Tibial artery (tissue), 4 donors: ENCODE measurements around the gene IMMP2L.

Experiments used
- DNase-seq, 2 donors: peaks; one replicate each; pipeline ENCODE4 v3.0.0-alpha.2; 2019
- H3K27ac ChIP-seq, 2 donors: fragments of 200-600 bp; sonication (generic) in 1 of 2; 1 replicate in 1 of 2; 2 replicates in 1 of 2; pipeline ENCODE4 v1.5.1; 2018 to 2019; ENCODE audit warnings: mild to moderate bottlenecking in 1 of 2
- H3K27me3 ChIP-seq, 2 donors: fragments of 200-600 bp; sonication (generic) in 1 of 2; one replicate each; pipeline versions ENCODE4 v1.5.1 to v1.6.0; 2016 to 2019
- H3K36me3 ChIP-seq, 3 donors: fragments of 200-600 bp; sonication (generic) in 2 of 3; one replicate each; pipeline ENCODE4 v1.5.1; 2016 to 2019; ENCODE audit warnings: mild to moderate bottlenecking in 2 of 3
- H3K4me1 ChIP-seq, 4 donors: fragments of 200-600 bp; sonication (generic) in 2 of 4; 1 replicate in 3 of 4; 2 replicates in 1 of 4; pipeline ENCODE4 v1.5.1; 2016 to 2019
- H3K4me3 ChIP-seq, 2 donors: fragments of 200-600 bp; sonication (generic) in 1 of 2; 1 replicate in 1 of 2; 2 replicates in 1 of 2; pipeline ENCODE4 v1.5.1; 2018 to 2019; ENCODE audit warnings: mild to moderate bottlenecking in 2 of 2
- H3K9me3 ChIP-seq, 3 donors: fragments of 200-600 bp; sonication (generic) in 1 of 3; one replicate each; pipeline ENCODE4 v1.5.1; 2016 to 2019
- intact Hi-C: fragments of 100-400 bp; cut with DNase I; formaldehyde crosslinking; loops from one replicate; pipeline ENCODE4 v1.15.0; 2023; ENCODE audit warnings: low total_unique reads
- TF ChIP-seq, protein P1 (sequence below), 2 experiments: fragments of 200-600 bp in 1 of 2; fragments of 450-650 bp in 1 of 2; IDR thresholded peaks; one replicate each; pipeline ENCODE4 v1.5.1; 2017 to 2019; ENCODE audit warnings: antibody characterized with exemption in 2 of 2, mild to moderate bottlenecking in 1 of 2, moderate library complexity in 1 of 2

Gene IMMP2L

DNA sequence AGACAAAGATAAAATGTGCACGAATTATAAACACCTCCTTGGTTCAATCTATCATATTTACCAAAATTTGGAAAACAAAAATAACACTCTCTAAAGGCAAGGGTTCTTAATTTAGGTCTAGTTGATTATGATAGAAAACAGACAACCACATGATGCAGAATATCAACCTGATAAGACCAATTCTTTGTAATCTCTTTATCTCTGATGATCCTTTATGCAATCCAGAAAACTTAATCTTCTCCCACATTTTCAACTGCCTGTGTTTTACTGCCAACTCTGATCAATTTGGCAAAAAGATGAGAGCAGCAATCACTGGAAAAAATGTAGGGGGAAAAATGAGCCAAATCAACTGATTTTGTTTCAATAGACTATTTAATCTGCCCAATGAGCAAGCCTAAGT lies 322.9 kb downstream of the IMMP2L start:
- TF ChIP-seq, protein P1, sequence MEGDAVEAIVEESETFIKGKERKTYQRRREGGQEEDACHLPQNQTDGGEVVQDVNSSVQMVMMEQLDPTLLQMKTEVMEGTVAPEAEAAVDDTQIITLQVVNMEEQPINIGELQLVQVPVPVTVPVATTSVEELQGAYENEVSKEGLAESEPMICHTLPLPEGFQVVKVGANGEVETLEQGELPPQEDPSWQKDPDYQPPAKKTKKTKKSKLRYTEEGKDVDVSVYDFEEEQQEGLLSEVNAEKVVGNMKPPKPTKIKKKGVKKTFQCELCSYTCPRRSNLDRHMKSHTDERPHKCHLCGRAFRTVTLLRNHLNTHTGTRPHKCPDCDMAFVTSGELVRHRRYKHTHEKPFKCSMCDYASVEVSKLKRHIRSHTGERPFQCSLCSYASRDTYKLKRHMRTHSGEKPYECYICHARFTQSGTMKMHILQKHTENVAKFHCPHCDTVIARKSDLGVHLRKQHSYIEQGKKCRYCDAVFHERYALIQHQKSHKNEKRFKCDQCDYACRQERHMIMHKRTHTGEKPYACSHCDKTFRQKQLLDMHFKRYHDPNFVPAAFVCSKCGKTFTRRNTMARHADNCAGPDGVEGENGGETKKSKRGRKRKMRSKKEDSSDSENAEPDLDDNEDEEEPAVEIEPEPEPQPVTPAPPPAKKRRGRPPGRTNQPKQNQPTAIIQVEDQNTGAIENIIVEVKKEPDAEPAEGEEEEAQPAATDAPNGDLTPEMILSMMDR (IDR thresholded peaks at IDR 0.05) = no peak
- Histone ChIP-seq H3K27ac (no peak overlapping the region), H3K36me3 (no peaks in the 10 kb centered on the region), H3K4me3 (no peak overlapping the region), H3K4me1 (peaks cover 0 to 11% (median 4%) of the 10 kb centered on the region in 4 donors), H3K9me3 (no peaks in the 10 kb centered on the region), H3K27me3 (no peaks in the 10 kb centered on the region)
- intact Hi-C loops = no loop called here
- no peak for DNase-seq

DNA sequence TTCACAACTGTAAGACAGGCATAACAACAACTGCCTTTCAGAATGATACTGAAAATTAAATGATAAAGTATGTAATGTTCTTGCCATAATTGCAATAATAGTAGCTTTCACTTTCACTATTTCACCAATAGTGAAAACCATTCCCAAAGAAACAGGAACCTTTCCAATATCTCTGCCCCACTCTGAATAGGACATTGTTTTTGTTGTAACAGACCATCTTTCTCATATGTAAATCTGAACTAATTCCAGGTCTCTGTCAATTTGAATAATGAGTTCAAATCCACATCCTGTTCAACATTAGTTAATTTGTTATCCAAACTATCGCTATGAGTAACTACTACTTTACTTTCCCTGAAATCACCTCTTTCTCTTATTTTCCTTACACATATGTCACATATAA lies 323.4 kb downstream of the IMMP2L start:
- DNase-seq = no peak
- Histone ChIP-seq H3K9me3 (no peaks in the 10 kb centered on the region), H3K27me3 (no peaks in the 10 kb centered on the region), H3K4me1 (peaks cover 0 to 11% (median 4%) of the 10 kb centered on the region in 4 donors), H3K36me3 (no peaks in the 10 kb centered on the region), H3K27ac (no peak overlapping the region), H3K4me3 (no peak overlapping the region)
- intact Hi-C loops = no loop called here
- TF ChIP-seq, protein P1 (IDR thresholded peaks at IDR 0.05) = no peak

DNA sequence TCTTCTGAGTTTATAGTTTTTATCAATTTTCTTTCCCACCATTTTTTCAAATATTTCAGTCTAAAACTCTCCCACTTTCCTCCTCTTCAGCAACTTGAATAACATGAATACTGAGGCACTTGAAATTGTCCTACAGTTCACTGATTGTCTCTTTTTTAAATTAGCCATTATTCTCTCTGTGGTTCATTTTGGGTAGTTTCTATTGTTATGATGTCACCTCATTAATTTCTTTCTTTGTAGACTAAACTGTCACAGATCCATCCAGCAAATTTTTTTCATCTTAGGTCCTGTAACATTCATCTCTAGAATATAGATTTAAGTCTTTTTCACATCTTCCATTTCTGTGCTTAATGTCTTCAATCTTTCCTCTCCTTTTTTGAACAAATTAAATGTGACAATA lies 326.6 kb downstream of the IMMP2L start:
- peaks cover 0 to 11% (median 4%) of the 10 kb centered on the region in 4 donors for H3K4me1 ChIP-seq
- H3K4me3 ChIP-seq = no peak overlapping the region
- no peaks in the 10 kb centered on the region for H3K9me3 ChIP-seq
- DNase-seq = no peak
- intact Hi-C loops = no loop called here
- H3K36me3 ChIP-seq = no peaks in the 10 kb centered on the region
- TF ChIP-seq, protein P1 (IDR thresholded peaks at IDR 0.05) = no peak
- H3K27ac ChIP-seq = no peak overlapping the region
- H3K27me3 ChIP-seq = no peaks in the 10 kb centered on the region

DNA sequence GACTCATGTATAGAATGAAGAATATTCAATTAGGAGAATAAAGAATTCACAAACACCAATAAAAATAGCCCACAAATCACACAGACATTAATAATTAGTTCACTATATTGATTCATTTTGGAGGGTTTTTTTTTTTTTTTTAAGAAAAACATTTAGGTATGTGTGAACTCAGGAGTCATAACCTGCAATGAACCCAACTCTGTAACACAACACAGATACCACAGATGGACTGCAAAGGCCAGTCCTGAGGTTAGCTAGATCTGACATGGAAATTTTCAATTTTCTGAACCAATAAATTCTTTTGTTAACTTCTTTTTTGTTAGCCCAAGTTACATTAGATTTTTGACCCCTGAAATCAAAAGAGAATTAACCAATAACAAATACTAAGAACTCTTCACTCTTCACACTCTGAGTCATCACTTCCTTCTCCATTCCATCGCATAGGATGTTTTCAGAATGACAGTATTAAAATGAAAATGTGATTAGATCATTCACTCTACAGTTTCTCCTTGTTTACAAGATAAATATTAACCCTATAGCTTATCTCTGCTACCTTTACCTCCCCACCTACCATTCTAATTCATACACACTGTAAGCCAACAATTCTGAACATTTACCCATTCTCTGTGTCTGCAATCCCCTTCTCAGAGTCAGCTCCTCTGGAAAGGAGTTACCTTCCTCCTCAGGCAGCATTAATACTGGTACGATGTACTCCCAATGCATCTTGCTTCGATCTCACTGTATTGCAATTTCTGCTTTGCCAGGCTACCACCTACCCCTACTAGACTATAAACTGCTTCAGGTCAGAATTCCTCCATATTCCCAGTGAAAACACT lies 329.8 kb downstream of the IMMP2L start:
- Histone ChIP-seq H3K4me3 (no peak overlapping the region), H3K36me3 (no peaks in the 10 kb centered on the region), H3K27ac (no peak overlapping the region), H3K4me1 (no peaks in the 10 kb centered on the region), H3K9me3 (no peaks in the 10 kb centered on the region), H3K27me3 (no peaks in the 10 kb centered on the region)
- no peak for DNase-seq
- TF ChIP-seq, protein P1 (IDR thresholded peaks at IDR 0.05) = no peak
- intact Hi-C loops = no loop called here

DNA sequence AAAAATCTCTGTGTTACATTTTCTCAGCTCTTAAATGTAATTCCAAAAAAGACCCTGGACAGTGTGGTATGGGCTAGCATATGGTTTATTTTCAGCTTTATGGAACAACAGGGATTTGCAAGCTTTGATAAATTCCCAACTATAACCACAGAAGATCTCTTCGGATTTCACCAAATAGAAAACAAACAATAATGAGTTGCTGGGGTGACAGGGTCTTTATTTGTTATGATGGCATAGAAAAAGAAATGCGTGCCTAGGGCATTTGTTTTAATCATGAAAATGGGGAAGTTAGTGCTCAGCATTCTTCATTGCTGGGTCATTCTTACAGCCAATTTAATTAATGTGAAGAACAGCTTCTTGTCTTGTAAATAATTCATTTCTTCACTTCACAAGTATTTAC lies 332.4 kb downstream of the IMMP2L start:
- TF ChIP-seq, protein P1 (IDR thresholded peaks at IDR 0.05) = no peak
- Histone ChIP-seq H3K27me3 (no peaks in the 10 kb centered on the region), H3K9me3 (no peaks in the 10 kb centered on the region), H3K27ac (no peak overlapping the region), H3K36me3 (no peaks in the 10 kb centered on the region), H3K4me3 (no peak overlapping the region), H3K4me1 (peaks cover 0 to 1% (median 0%) of the 10 kb centered on the region in 4 donors)
- intact Hi-C loops = no loop called here
- no peak for DNase-seq
